ENCODE measurements around the gene C10orf67.

DNA sequence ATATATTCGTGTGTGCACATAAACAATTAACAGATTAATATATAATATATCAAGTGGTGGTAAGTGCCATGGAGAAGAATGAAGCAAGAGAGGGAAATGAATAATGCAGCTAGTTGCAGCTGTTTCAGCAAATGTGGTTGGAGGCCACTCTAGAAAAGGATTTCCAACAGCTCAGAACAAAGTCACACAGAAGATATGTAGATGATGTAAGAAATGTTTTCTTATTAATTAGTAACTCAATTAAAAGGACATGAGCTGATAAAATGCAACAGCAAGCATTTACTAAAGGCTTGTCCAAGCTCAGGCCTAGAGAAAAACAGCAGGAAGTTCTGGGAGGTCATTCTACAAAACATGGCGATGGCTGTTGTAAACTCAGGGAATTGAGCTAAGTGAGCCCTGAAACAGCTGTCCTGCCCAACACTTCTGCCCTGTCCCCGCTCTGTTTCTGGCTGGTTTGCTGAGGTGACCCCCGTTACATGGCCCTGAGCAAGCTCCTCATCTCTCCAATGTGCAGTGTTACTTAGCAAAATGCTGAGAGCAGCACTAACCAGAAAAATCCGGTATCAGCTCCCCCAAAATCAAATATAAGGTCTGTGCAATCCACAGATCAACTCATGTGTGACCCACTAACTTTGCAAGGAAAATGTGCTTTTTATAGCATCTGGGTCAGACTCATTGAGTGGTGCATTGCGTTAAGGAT lies 23.4 kb upstream of the C10orf67 start:
- TF ChIP-seq, protein P1, sequence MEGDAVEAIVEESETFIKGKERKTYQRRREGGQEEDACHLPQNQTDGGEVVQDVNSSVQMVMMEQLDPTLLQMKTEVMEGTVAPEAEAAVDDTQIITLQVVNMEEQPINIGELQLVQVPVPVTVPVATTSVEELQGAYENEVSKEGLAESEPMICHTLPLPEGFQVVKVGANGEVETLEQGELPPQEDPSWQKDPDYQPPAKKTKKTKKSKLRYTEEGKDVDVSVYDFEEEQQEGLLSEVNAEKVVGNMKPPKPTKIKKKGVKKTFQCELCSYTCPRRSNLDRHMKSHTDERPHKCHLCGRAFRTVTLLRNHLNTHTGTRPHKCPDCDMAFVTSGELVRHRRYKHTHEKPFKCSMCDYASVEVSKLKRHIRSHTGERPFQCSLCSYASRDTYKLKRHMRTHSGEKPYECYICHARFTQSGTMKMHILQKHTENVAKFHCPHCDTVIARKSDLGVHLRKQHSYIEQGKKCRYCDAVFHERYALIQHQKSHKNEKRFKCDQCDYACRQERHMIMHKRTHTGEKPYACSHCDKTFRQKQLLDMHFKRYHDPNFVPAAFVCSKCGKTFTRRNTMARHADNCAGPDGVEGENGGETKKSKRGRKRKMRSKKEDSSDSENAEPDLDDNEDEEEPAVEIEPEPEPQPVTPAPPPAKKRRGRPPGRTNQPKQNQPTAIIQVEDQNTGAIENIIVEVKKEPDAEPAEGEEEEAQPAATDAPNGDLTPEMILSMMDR (IDR thresholded peaks at IDR 0.05) = no peak
- TF ChIP-seq POLR2A (IDR thresholded peaks at IDR 0.05) (no peak), POLR2AphosphoS5 (IDR thresholded peaks at IDR 0.05; ENCODE audit: insufficient read depth in 1 of 2, low read depth in 1 of 2) (no peak)
